Lung (tissue), 12 donors: ENCODE measurements around the gene PBXIP1. TPM values are rescaled to one million over a fixed set of nuclear protein-coding genes. Genes with fewer than 3 reads are reported as not detected.

Source experiments
- ATAC-seq: fragments of 200-7000 bp; cut with Tn5 transposase; one replicate; pipeline ENCODE4 v1.9.1; 2020; ENCODE audit warnings: moderate number of reproducible peaks; ENCODE audit not compliant: insufficient read depth, low FRiP score
- DNase-seq, 3 donors: peaks; one replicate each; pipeline ENCODE4 v3.0.0-alpha.2; 2013 to 2017
- H3K27ac ChIP-seq, 2 donors: one replicate each; pipeline ENCODE4 v1.5.1; 2013; ENCODE audit warnings: mild to moderate bottlenecking in 2 of 2, moderate library complexity in 2 of 2, control low read depth in 1 of 2, inconsistent platforms in 1 of 2, low read depth in 1 of 2, low read length in 1 of 2
- H3K27me3 ChIP-seq, 3 donors: one replicate each; pipeline ENCODE4 v1.5.1; 2013; ENCODE audit warnings: low read length in 2 of 3; ENCODE audit not compliant: control insufficient read depth in 3 of 3, insufficient read depth in 3 of 3
- H3K36me3 ChIP-seq, 4 donors: one replicate each; pipeline ENCODE4 v1.5.1; 2013; ENCODE audit warnings: low read length in 4 of 4, mild to moderate bottlenecking in 1 of 4, moderate library complexity in 1 of 4; ENCODE audit not compliant: control insufficient read depth in 4 of 4, insufficient read depth in 4 of 4
- H3K4me1 ChIP-seq, 5 donors: one replicate each; pipeline ENCODE4 v1.5.1; 2013; ENCODE audit warnings: low read length in 5 of 5, mild to moderate bottlenecking in 2 of 5, moderate library complexity in 1 of 5; ENCODE audit not compliant: control insufficient read depth in 5 of 5, insufficient read depth in 5 of 5
- H3K4me3 ChIP-seq: one replicate; pipeline ENCODE4 v1.5.1; 2013; ENCODE audit warnings: mild to moderate bottlenecking, control low read depth, moderate library complexity
- H3K9ac ChIP-seq, 2 donors: one replicate each; pipeline ENCODE4 v1.5.1; 2013; ENCODE audit warnings: low read length in 2 of 2, control low read depth in 1 of 2; ENCODE audit not compliant: insufficient read depth in 1 of 2
- H3K9me3 ChIP-seq, 4 donors: one replicate each; pipeline ENCODE4 v1.5.1; 2013; ENCODE audit warnings: low read length in 3 of 4, mild to moderate bottlenecking in 1 of 4, moderate library complexity in 1 of 4; ENCODE audit not compliant: control insufficient read depth in 4 of 4, insufficient read depth in 3 of 4
- CTCF ChIP-seq: IDR thresholded peaks from 2 replicates; pipeline ENCODE4 v1.5.1; 2012; ENCODE audit warnings: mild to moderate bottlenecking; ENCODE audit errors: control extremely low read depth, extremely low read depth
- WGBS, 2 donors: extraction: QIAGEN DNeasy Blood & Tissue Kit; methylation state at CpG; one replicate each; pipeline ENCODE4 v1.1.7; 2013; 5-methylcytosine and 5-hydroxymethylcytosine counted together
- polyA plus RNA-seq, 2 donors: library from polyadenylated mRNA; stranded (reverse); fragments of 200-250 nt; gene quantifications; one replicate each; pipeline ENCODE4 v1.2.1, GENCODE V29; 2013
- total RNA-seq, 2 donors: library from RNA; depleted of rRNA in 1 of 2; stranded (reverse); fragments of >200 nt in 1 of 2; gene quantifications; one replicate each; pipeline ENCODE4 v1.2.1, GENCODE V29; 2014 to 2021
- donor health status: control.
- donor health status: control.
- donor health status: Bipolar disorder and iron deficiency.
- donor health status: healthy.
- donor health status: DM: yes; HTN: yes; CAD: no.

PBXIP1 gene
- total and polyA plus RNA-seq, 4 donors, result 32.8 to 178 (median 35.3) TPM

GRCh38 chr1:155000411-155000725 is 44.5 kb upstream of the PBXIP1 start:
- DNase-seq, result no peak
- no peak for TF ChIP-seq CTCF

GRCh38 chr1:154999571-155000410 is 43.9 kb upstream of the PBXIP1 start:
- H3K27ac ChIP-seq, result peak overlapping the region; percentile 80 to 94
- no peak for TF ChIP-seq CTCF
- no peaks in the 10 kb centered on the region for H3K36me3 ChIP-seq
- no peaks in the 10 kb centered on the region for H3K27me3 ChIP-seq
- H3K9ac ChIP-seq, result peak overlapping the region in 1 of 2 donors; percentile 79
- DNase-seq, result peak; percentile 63 to 70 (median 69)
- no peak for ATAC-seq
- WGBS, 2 donors, result 1 to 2% methylated on average over 46 to 50 of the region's 50 CpGs
- H3K4me3 ChIP-seq, result no peak overlapping the region
- H3K4me1 ChIP-seq, result peaks cover 5 to 28% (median 6%) of the 10 kb centered on the region in 5 donors
- H3K9me3 ChIP-seq, result no peaks in the 10 kb centered on the region

More at GRCh38 chr1:155000411-155000725, 44.5 kb upstream of the PBXIP1 start:
- no peak for ATAC-seq
- peaks cover 5 to 28% (median 6%) of the 10 kb centered on the region in 5 donors for H3K4me1 ChIP-seq
- WGBS, 2 donors, result 0 to 1% methylated on average over 10 of the region's 13 CpGs
- H3K27ac ChIP-seq, result peak overlapping the region; percentile 91 to 94
- peak overlapping the region; percentile 65 for H3K4me3 ChIP-seq
- peak overlapping the region in 1 of 2 donors; percentile 79 for H3K9ac ChIP-seq
- no peaks in the 10 kb centered on the region for H3K27me3 ChIP-seq
- H3K9me3 ChIP-seq, result no peaks in the 10 kb centered on the region
- no peaks in the 10 kb centered on the region for H3K36me3 ChIP-seq

- peaks cover 0 to 20% (median 5%) of the 10 kb centered on the region in 5 donors for H3K4me1 ChIP-seq
These were observed 43.1 kb upstream of the PBXIP1 start for GRCh38 chr1:154998818-154999570.

More at GRCh38 chr1:154998818-154999570, 43.1 kb upstream of the PBXIP1 start:
- Histone ChIP-seq H3K4me3 (no peak overlapping the region), H3K27me3 (no peaks in the 10 kb centered on the region), H3K9me3 (no peaks in the 10 kb centered on the region), H3K9ac (peak overlapping the region in 1 of 2 donors; percentile 45), H3K36me3 (no peaks in the 10 kb centered on the region), H3K27ac (no peak overlapping the region)
- ATAC-seq (no peak), DNase-seq (peak; percentile 84 to 89 (median 84))
- 11% methylated on average over 40 of the region's 40 CpGs for WGBS, 2 donors
- TF ChIP-seq CTCF, result peak; percentile 65
